Activated CD4-positive, alpha-beta T cell treated with anti-CD3 and anti-CD28 coated beads, Interleukin-2, amount 50 U/mL, for 24 hours (primary cell): ENCODE measurements around the gene BARD1.
"Not testable (repeated sequence)": the region's sequence is repeated elsewhere in the genome, so short reads cannot be mapped to it uniquely, and the experiment has no call there.

Source experiments
- DNase-seq, 2 donors: peaks; one replicate each; pipeline ENCODE4 v3.0.0-alpha.2; 2020; ENCODE audit warnings: low read depth in 1 of 2, low spot score in 1 of 2

BARD1 gene

DNA sequence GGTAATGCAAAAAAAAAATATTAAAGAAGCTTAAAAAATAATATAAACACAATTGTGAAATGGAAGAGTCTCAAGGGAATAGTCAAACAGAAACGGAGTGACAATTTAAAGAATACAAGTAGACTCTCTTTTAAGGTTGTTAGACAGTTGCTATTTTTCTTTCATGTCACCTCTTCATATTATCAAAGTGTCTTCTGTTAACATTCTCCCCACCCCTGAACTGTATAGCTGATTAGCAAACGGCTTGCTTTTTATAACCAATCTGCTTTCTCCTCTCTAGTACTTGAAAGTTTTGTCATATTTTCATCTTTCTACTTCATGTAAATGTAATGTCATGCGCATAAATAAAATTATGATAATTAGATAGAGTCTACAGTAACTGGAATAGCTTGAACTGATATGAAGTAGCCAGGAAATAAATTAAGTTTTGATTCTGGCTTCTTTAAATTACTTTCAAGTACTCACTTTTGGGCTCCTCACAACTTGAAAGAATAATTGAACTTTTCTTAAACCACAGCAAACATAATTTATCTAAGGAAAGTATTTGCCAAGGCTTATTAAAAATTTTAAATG lies 37.0 kb downstream of the BARD1 start:
- no peak for DNase-seq

DNA sequence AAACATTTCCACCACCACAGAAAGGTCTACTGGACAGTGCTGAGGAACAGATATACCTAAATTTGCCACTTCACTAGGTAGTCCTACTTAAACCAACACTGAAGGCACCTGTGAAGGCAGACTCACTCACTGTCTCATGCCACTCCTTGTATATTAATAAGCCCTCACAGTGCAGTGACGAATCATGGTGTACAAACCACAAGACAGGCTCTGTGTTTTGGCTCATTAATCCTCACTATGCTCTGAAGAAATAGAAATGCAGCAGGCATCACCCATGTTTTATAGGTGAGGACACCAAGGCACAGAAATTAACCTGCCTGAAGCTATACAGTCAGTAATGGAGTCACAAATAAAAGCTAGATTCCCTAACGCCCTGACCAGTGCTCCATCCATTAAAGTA lies 44.3 kb downstream of the BARD1 start:
- no peak for DNase-seq

DNA sequence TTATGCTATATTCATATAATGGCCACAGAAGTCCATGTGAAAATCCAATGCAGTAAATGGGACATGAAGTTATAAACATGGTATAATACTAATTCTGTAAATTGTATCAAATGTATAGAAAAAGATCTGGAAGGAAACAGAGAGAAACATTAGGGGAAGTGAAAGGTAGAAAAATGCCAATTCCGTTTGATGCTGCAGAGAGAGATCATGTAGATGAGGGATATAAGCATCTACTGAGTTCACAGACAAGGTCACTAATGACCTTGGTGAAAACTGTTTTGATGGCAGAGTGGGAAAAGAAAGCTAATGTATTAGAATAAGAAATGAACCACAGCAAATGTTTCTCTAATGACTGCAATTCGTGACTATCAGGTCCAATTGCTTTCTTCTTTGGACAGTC lies 56.0 kb downstream of the BARD1 start:
- DNase-seq: no peak

DNA sequence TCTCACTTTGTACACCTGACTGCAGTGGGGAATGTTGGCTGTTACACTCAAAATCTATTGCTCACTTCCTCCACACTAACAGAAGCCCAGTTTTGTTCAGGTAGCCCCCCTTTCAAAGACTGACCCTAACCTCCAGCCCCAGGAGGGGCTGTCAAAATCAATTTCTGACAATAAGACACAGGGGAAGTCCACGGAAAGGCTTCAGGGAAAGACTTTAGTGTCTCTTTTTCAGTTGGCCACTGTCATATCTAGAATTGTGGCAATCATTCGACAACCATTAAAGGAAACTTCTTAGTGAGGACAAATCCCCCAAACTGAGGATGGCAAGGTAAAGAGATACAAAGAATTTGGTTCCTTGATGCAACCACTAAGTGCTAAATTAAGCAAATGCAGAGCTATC lies 59.0 kb downstream of the BARD1 start:
- DNase-seq: no peak

DNA sequence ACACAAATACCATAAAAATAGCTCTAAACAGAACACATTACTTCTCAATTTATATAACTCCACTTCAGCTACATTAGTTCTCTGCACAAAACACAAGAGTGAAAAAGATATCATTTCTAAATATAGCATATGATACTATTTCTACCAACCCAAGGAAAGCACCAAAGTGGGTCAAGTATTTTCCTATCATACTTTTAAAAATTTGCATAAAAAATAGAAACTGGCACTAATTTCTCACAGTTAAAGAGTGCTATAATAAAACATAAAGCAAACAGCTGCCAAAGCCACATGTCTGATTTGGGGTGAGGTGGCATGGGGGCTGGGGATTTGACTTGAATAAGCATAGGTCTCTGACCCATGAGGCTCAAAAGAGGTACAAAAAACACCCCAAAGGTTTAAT lies 61.5 kb downstream of the BARD1 start:
- DNase-seq: no peak

DNA sequence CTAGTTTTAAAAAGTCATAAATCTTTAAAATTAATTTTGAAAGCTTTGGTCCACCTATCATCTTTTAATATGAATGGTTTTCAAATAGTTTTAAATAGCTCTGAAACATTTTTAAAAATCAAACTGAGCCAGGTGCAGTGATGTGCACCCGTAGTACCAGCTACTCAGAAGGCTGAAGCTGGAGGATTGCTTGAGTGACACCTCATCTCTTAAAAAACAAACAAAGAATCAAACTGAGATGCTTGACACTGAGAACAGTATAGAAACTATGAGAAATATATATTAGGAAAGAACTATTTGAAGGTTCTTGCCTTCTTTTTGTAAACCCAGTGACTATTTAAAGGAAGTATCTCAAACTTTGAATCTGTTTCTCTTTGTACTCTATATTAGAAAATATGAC lies 67.4 kb downstream of the BARD1 start:
- DNase-seq: no peak

DNA sequence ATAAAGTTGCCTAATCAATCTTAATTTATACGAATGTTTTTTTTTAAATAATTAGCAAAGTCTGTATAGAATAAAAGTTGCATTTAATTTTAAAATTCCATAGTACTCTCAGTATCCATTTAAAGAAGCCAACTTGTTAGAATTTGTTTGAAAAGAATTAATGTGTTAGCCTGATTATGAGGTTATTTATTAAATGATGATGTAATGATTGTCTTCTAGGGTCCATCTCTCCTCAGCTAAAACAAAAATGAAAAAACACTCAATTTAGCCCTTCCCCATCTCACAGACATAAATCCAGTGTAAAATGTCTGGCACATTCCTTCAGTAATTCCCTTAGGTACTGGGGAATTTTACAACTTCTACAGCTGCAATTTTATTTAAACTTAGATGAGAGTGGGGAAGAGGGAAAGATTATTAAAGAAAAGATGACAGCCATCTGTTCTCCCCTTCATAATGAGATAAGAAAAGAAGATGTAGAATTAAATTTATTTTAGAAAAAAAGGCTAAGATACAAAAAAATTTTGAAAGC lies 68.6 kb downstream of the BARD1 start:
- no peak for DNase-seq

DNA sequence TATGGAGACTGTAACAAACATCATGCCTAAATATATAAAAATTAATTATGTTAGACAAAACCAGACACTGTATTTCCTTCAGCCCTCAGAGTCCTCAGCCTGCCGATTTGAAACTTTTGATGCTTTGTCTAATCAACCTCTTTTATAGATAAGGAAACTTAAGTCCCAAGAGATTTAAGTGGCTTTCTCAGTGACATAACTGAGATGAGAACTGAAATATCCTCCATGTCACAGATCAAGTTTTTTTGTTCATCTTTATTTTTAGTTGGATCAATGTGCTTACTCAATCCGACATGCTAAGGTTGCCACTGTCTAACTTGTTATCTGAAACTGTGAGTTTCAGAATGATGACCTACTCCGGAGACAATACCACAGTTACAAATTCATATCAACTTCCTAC lies 72.3 kb downstream of the BARD1 start:
- DNase-seq: no peak

DNA sequence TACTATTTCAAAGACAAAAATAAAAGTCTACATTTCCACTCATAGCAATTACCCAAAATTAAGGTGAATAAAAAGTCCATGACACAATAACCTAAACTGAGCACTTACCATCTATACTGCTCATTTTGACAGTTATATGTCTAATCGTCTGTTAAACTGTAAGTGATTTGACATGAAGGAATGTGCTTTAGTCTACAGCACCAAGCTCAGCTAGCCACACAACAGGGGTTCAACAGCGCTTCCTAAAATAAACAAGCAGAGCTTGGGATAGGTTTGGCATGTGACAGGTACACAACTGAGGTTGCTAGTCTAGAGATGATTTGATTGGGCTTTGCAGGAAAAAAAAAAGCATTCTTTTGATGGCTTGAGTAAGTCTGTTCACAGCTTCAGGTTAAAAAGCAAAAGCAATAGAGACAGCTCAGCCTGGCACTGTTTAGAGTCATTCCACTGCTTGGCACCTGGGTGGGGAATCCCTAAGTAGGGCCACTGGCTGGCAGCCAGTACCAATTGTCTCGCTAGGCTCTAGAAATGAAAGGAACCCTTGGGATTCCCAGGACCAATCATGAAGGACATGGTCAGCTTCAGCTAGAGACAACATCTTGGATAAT lies 78.6 kb downstream of the BARD1 start:
- DNase-seq: no peak

DNA sequence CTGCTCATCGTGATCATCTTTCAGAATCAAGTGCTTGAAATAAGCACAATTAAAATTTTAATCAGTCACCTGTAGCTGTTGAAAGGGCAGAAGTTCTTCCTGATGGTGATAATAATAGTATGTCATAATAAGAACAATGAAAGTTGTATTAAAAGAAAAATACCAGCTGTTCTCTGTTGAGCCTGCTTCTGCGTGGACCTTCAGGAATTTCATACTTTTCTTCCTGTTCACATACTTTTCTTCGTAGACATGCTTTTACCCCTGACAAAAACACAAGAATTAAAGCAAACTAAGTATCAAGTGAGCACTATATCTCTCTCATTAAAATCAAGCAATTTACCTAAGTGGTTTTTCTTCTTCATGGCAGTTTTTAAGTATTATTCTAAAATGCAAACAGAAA lies 79.2 kb downstream of the BARD1 start:
- DNase-seq: no peak

DNA sequence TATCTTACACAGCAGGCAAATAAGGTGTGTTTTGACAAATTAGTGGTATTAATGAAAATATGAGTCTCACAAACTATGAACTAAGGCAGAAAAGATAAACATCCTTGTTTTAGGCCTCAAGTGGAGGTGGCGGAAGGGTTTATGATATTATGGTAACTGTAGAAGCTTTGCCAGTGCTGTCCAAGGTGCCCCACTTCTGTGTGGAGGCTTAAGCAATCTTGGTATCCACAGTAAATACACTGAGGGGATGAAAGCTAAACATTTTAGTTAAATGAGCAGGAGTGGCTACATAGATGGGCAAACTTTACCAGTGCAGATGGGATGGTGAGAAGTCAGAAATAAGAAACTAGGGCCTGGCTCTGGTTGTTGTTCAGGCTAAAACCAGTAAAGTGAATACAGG lies 84.7 kb downstream of the BARD1 start:
- DNase-seq: no peak

DNA sequence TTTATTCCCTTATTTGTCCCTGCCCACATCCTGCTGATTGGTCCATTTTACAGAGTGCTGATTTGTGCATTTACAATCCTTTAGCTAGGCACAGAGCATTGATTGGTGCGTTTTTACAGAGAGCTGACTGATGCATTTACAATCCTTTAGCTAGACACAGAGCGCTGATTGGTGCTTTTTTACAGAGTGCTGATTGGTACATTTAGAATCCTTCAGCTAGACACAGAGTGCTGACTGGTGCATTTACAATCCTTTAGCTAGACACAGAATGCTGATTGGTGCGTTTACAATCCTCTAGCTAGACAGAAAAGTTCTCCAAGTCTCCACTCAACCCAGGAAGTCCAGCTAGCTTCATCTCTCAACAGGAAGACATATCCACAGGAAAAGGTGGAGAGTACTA lies 91.6 kb downstream of the BARD1 start:
- DNase-seq: not testable (repeated sequence)

DNA sequence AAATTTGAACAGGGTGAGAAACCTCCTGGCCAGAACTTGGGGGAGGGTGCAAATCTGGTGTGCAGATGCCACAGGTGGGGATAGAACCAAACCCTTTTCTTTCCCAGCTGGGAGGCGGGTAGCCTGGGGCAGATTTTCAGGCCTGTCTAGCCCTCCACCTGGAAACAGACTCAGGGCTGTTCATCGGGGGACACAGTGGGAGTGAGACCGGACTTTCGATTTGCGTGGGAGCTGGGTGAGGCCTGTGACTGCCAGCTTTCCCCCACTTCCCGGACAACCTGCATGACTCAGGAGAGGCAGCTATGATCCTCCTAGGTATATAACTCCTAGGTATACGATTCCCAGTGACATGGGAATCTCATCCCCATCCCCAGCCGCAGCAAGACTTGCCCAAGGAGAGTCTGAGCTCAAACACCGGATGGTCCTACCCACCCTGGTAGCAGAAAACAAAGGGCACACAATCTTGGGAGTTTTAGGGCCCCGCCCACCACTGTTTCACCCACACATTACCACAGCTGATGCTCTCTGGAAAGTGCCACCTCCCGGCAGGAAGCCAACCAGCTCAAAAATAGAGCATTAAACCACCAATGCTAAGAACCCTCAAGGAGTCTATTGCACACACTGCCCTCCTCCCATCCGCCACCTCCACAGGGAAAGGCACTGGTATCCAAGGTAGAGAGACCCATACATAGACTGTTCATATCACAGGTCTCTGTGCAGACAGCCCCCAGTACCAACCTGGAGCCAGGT lies 92.5 kb downstream of the BARD1 start:
- no peak for DNase-seq

DNA sequence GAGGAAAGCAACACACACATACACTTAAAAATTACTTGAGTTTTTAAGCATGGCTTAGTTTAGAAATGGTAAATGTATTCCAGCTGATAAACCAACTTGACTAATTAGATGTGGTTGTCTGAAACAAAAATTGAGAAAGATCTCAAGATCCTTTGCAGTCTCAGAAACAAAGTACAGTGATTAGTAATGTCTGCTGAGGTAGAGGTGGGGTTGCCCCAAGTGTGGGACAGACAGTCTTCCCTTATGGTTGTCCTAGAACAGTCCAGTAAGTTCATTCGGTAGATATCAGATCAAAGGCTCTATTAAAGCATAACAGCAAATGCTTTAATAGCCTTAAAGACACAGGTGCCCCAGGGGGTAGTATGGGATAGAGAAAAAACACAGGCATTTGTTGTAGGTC lies 94.5 kb downstream of the BARD1 start:
- no peak for DNase-seq

DNA sequence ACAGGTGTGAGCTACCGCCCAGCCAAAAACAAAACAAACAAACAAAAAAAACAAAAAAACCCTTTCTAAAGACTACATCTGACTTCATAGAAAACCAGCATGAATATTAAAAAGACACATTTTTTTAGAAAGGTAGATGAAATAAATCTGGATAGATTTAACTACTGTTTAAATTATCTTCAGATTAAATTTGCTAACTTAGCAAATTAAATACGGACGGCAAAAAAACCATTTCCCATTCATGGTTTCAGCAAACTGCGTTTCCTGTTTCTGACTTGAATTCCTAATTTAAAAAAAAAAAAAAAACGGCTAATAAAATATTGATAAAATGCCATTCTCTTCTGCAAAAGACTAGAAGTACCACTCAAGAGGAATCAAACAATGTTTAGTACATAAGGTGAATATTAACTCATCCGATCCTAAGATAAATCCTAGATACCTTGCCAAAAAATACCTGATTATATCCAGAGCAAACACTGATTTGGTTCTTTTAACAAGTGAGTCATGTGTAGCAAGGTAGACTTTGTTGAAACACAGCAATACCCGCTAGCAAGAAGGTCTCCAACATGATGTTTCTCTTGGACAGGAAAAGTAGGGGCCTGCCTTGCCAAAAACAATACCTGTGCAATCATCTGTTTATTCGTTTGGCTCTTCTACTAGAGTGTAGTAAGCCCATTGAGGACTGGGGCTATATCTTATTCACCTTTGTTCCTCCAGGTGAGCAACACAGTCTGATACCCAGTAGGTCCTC lies 96.2 kb downstream of the BARD1 start:
- no peak for DNase-seq

DNA sequence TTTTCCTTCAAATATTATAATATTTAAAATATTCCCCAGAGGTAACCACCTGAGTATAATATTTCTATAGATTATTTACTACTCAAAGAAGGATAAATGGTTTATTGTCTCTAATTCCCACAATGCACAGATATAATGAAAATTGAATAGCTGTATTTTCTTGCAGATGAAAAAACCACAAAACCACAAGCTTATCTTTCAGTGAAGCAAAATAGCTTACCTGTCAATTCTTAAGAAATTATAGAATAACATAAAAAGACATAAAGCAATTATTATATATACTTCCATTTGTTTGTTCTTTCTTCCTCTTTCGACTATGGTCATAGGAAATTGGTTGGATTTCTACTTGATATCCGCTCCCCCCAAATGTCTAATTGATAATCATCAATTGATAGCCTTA lies 98.8 kb downstream of the BARD1 start:
- no peak for DNase-seq

DNA sequence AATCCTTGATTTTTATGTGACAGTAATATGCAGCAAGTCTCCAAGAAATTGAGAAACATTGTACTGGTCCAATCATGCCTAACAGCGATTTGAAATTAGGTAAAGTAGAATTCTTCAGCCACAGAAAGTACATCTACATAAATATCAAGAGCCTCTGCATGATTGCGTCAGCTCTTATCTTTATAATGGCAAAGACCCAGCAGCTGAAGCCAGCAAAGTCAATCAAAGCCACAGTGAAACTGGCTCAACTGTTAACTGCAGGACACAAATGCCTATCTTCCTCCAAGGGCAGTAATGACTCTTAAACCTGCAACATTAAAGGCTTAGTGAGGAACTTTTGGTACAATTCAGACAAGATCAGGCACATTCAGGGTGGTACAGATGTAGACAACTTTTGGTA lies 102.5 kb downstream of the BARD1 start:
- DNase-seq: no peak

DNA sequence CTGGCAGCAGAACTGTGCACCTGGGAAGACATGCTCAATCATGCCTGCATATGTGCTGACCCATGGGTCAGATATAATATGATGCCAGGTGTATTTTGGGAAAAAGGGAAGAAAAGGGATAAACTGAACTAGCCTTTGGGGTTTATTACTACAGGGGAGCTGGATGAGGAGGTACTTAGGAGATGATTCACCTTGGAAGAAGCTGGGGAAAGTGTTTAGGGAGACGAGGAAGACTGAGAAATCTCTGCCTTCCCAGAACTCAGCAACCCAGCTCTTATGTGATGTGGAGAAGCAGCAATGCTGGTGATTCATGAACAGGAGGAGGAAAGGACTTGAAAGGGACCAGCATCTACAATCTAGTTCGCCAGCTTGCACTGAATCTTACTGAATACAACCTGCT lies 110.2 kb downstream of the BARD1 start:
- DNase-seq: no peak

DNA sequence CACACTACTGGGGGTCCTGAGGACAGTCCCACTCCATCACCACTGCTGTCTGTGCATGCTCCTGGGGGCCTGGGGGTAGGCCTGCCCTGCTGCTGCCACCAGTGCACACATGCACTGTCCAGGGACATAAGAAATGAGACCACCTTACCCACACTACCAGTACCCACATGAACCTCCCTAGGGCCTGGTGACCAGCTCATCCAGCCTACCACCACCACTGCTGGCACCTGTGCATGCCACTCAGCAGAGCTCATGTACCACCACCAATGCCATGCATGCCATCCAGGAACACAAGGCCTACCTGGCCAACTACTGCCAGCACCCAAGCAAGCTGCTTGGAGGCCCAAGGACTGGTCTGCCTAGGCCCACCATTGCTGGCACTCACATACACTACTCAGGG lies 112.8 kb downstream of the BARD1 start:
- no peak for DNase-seq

DNA sequence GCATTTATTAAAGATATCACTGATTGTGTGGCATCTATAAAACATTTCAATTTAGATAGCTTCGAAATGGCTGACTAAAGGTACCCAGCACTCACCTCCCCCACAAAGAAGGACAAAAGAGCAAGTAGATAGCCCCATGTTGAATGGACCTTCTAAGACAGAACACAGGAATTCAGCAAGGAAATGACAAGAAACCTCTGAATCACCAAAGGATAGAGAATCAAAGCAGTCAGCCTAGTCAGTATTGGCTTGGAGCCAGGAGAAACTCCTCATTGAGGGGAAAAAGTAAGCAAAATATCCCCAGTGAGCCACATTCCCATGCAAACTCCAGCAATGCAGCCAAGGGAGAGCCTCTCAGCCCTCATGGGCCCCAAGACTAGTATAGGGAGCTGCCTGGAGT lies 113.7 kb downstream of the BARD1 start:
- no peak for DNase-seq

DNA sequence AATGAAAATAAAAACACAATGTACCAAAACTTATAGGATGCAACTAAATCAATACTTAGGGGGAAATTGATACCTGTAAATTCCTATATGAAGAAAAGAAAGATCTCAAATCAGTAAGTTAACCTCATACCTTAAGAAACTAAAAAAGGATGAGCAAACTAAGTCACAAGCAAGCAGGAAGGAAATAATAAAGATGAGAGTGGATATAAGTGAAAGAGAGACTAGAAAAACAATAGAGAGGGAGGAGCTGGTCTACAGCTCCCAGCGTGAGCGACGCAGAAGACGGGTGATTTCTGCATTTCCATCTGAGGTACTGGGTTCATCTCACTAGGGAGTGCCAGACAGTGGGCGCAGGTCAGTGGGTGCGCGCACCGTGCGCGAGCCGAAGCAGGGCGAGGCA lies 125.9 kb downstream of the BARD1 start:
- not testable (repeated sequence) for DNase-seq

DNA sequence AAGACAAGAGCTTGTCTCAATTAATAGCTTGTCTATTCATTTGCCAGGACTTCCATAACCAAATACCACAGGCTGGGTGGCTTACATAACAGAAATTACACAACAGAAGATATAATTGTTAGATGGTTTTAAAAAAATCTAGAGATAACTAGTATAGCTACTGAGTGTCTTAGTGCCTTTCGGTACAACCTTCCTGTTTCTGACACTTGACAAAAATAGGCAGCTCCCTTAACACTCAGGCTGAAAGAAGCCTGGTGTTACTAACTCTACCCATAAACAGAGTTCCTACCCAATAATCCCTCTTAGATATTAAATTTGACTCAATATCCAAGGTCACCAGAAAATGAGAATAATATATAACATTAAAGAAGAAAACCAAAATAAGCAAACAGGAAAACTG lies 129.7 kb downstream of the BARD1 start:
- no peak for DNase-seq
